Tongue (tissue), 2 donors: ENCODE data around the gene PPFIBP2. TPM values are rescaled to one million over a fixed set of nuclear protein-coding genes. Genes with fewer than 3 reads are reported as not detected.

Experiments
- DNase-seq: peaks from one replicate; pipeline ENCODE4 v3.0.0-alpha.2; 2015
- total RNA-seq: library from RNA; depleted of rRNA; stranded (reverse); fragments of >200 nt; gene quantifications from one replicate; pipeline ENCODE4 v1.2.3, GENCODE V29; 2014

Gene PPFIBP2
- total RNA-seq, 1 donor from 2014 or later, result 70.7 TPM

DNA sequence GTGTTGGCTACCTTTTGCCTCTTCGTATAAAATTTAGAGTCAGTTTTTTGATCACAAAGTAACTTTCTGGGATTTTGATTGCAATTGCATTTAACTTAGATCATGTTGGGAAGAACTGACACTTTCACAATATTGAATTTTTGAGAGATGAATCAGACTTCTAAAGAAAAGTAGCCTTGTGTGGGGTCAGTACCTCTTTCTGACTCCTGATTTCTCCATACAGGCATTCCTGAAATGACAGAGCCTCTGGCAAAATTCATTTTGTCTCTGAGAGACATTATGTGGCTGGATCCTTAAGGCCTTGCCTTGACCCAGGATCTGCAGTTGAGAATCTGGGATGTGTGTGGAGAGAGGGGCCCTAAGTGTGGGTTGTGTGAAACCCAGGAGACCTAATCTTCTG, 37.8 kb downstream of the PPFIBP2 start:
- no peak for DNase-seq

DNA sequence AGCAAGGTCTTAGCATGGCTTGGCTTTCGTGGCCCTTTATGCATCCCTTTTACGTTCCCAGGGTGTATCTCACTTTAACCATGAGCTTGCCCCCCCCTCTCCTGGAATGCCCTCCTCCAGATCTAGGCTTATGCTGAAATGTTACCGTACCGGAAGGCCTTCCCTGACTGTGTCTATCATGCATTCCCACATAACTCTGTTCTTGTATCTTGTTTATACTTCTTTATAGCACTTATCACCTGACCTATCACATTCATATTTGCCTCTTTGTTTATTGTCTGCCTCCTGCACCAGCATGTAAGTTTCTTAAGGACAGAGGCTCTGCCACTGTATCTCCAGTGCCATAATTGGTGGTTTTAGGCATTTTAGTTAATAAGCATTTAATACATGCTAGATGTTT, 38.9 kb downstream of the PPFIBP2 start:
- DNase-seq, result no peak

DNA sequence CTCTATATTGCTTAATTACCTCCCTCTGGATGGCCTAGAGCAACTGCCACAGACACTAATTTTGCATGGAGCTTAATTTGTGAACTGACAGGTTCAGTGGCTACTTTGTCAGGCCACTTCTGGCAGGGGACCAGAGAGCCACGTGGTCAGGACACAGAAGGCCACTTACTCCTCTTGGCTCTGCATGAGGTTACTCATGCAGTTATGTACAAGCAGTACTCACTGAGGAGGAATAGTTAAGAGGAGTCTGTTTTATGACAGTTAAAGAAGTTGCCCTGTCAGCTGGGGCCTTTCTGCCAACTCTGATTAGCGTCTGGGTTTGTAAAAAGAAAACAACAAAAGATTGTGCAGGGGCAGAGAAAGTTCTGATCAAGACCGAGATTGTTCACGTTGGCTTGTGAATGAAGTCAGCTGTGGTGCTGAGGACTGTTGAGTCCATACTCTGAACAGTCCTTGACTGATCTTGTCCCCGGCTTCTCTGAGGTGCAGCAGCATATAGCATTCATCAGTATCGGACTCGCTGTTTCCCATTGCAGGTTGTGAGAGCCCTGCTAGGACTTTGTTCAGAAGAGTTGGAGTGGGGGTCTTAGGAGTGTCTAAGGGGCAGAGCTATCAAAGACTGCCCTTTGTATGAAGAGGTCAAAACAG, 41.4 kb downstream of the PPFIBP2 start:
- DNase-seq, result no peak

DNA sequence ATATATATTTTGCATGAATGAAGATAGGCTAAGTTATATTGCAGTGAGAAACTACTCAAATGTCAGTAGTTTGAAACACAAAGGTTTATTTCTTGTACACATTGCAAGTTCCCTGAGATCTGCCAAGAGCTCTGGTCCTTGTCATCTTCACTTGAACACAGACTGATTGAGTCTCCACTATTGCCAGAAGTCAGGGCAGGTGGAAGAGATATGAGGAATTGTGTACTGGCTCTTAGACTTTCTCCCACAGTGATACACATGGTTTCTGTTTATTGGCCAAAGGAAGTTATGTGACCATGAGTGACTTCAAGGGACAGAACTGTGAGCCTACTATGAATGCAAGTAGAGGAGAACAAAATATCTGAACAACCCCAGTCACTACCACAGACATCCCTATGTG, 44.2 kb downstream of the PPFIBP2 start:
- DNase-seq, result no peak

DNA sequence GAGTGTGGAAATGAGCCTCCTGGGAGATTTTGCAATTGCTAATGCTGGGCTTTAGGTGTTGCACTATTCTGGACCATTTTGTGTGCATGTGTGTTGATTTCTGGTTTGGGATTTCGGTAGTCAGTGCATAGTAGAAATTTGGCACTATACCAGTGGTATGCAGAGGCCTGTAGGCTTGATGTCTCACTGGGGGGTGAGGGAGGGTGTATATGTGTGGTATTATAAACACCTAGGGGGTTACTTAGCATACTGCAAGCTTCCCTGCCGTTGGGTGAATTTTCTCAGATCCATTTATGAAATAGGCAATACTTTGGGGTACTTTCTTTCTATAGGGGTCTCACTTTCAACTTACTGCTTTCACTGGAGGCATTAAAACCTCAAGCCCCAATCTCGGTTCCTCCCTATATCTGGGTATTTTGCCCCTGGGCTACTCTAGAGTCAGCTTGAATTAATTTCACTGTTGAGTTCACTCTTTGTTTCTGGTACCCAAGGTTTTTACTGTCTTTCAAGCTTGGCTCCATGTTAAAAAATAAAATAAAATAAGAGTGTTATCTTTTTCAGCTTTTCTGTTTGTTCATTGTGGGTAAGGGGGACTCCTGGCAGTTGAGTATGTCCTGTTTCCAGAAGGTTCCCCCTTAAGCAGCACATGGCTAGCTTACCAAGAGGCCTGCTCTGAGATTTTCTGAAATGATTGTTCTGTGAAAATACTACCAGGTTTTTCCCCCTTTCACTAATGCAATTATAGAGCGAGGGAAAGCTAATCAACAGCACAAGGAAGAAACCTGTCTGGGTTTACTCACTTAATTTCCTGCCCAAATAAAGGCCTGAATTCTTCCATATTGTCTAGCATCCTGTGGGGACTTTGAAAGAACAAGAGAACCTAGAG, 45.8 kb downstream of the PPFIBP2 start:
- no peak for DNase-seq

DNA sequence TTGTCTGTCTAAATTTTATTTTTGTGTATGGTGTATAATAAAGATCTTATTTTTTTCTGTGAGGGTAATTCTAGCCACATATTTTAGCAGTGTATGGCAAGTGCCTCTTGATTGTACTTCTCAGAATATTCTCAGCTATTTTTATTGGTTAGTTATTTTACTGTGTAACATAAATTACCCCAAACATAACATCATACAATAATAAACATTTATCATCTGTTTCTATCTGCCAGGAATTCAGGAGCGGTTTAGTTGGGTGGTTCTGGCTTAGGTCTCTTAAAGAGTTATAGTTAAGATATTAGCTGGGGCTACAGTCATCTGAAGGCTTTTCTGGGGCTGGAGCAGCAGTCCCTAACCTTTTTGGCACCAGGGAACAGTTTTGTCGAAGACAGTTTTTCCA, 47.8 kb downstream of the PPFIBP2 start:
- DNase-seq, result no peak

DNA sequence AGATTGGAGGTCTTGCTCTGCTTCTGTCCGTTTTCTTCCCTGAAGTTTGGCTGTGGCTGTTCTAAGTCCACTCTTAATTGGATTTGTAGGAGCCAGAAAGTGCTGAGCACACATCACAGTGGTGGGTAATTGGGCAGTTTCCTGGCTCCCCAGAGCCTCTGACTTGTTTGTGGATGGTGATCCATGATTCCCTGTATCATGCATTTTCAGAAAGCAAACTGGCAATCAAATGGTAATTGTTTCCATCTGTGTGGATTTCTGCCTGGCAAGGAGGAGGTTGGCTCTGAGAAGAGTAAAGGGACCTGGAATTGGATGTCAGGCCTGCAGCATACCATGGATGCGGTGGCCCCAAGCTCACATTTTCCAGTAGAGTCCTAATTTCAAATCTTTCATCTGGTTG, 49.5 kb downstream of the PPFIBP2 start:
- DNase-seq, result no peak

DNA sequence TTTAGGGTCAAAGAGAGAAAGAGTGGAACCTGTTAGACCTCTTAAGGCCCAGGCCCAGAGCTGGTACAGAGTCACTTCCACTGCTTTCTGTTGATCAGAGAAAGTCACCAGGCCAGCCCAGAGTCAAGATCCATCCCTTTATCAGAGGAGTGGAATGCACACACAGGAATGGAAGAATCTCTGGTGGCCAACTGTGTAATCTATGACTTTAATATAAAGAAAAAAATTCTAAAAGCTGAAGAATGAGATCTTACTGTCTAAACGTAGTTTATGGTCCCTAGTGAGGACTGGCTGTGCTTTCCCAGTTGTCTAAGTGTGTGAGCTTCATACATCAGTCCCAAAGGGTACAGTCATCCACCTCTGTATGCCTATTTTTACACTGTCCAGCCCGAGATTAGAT, 51.0 kb downstream of the PPFIBP2 start:
- DNase-seq, result no peak

DNA sequence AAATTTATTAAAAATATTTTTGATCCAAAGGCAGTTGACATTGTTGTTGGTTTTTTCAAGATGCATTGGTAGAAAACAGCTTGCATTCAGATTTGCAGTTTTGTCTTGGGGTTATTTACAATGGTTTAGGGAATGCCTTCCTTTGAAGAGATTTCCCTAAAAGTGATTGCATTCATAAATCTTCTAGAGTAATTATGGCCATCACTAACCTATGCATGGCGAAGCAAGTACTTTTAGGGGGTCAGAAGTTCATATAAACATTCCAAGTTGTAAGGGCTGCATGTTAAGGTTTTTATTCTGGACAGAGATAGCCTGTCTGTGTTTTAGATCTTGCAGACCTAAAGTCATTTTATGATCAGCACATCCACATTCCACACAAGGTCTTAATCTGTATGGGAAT, 53.5 kb downstream of the PPFIBP2 start:
- no peak for DNase-seq

DNA sequence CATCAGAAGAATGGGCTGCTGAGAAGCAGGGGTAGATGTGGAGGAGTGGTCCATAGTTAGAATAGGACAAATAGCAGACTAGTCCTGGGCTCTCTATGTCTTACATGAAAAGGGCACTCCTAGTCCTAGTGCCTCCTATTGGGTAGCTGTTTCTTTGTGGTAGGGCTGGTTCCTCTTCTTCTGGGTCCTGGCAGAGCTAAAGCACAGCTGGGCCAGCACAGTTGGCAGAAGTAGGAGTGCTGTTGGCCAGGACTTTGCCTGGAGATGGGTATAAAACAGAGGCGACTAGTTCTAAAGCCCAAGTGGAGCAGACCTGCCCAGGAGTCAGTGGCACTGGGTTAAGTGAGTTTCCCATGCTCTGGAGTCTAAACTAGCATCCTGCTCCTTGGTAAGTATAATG, 55.2 kb downstream of the PPFIBP2 start:
- no peak for DNase-seq

DNA sequence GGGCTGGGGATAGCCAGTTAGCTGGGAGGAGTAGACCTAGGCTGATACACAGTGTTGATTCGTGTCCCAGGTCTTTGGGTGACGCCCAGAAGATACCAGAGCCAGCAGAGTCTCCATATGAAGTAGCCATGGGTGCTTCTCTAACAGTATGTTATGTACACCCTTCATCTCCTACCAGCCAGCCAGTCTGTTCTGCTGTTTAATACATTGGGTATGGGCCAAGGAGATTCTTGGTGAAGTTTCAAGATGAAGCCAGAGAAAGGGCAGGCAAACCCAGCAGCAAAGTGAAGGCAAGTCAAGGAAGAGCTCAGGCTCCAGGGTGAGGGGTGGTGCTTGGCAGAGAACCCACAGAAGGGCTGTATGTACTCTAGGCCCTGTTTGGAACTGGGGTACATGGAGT, 56.4 kb downstream of the PPFIBP2 start:
- no peak for DNase-seq

DNA sequence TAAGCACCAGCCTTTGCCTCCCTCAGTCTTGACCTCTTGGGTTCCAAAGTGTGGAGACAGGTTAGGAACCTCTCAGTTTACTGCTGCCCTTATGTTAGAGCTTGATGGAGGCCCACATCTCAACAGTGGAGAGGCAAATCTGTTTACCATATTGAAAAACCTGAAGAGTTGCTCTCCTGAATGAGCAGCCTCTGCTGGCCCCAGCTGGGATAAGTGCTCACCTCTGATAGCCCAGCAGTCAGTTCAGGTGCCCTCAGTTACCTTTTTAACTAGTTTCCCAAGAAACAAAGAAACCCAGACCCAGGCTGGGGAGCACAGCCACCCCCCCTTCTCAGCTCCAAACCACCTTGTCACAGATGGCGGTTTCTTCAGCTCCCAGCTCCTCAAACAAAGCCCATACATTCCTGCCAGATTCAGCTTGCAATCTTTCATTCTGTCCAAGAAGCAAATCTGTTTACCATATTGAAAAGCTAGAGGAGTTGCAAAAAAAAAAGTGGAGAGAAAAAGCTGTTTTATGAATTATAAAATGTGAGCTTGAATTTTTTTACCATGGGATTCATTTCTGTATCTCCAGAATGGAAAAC, 57.2 kb downstream of the PPFIBP2 start:
- peak; percentile 45 for DNase-seq

DNA sequence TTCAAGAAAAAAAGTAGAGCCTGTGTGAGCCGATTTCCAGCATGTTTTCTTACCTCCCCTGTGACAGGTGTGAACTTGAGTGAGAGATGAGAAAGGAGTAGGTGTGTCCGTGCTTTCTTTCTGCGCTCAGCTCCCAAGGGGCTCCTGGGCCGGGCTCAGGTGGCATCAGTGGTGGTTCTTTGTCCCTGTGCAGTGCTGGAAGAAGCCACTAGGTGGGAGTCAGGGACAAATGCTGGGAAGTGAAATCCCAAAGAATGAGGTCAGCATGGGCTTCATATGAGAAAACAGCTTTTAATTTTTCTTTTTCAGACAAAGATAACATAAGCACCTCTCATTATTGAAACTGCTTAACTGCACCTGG, 57.8 kb downstream of the PPFIBP2 start:
- peak; percentile 92 for DNase-seq

DNA sequence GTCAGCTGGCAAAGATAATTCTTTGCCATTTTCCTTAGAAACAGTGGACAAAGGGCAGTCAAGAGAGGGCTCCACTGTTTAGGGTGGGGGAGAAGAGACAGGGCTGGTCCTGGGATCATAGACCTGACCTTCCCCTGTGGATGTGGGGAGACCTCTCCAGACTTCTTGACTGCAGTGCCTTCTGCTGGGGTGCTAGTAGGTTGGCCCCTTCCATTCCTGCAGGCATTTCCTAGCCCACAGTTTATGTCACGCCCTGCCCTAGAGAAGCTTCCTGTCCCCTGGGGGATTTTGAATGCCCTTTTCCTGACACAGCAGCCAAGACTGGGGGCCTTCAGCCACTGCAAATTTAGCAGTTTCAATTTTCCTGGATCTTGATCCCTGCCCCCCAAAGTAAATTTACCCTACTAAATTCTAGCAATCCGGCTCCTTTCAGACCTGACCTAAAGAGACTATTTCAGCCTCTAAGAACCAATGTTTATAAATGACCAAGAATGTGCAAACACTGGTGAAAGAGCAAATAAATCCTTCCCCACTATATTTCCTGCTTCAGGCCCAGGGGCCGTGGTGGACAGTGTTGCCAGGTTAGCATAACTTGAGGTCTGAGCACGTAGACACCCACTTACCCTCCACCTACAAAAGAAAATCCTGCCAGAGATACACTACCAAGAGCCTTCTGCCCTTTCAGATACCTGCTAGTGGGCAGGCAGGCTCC, 58.4 kb downstream of the PPFIBP2 start:
- DNase-seq, result no peak

DNA sequence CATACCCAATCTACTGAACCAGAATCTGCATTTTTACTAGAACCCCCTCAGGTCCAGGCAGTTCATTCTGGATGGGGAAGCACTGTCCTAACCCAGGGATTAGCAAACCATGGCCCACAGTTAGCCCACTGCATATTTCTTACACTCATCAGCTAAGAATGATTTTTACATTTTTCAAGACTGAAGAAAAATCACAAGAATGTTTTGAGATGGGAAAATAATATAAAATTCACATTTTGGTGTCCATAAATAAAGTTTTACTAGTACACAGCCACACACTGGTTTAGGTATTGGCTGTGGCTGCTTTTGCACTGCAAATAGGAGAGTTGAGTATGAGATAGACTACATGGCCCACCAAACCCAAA, 59.4 kb downstream of the PPFIBP2 start:
- no peak for DNase-seq

DNA sequence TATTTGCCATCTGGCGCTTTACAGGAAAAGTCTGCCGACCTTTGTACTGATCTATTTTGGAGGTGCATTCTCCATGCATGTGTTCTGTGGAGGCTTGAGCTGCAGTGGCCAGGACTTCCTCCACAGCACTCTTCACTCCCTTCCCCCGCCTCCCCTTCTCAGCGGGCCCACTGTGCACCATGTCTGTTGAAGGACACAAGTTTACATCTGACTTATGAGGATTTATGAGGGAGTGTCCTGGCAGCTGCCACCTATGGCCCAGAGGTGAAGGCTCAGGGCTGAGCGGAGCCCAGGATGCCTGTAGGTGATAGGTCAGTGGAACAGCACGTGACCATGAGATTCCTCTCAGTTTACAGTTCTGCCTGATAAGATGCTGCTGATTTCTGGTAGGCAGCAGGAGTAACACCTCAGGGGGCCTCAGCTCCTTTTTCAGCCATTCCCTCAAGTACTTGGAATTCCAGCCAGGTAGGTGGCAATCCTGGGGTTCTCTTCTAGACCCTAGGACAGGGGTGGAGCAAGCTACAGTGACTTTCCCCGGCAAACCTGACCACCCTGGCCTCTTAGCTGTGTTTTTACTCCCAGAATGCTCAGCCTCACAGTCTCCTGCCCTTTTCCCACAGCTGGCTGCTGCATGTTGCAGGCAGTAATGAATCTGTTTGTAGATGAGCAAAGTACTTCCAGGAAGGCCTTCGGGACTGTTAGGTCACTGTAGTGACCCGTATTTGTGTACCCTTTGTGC, 59.9 kb downstream of the PPFIBP2 start:
- no peak for DNase-seq

DNA sequence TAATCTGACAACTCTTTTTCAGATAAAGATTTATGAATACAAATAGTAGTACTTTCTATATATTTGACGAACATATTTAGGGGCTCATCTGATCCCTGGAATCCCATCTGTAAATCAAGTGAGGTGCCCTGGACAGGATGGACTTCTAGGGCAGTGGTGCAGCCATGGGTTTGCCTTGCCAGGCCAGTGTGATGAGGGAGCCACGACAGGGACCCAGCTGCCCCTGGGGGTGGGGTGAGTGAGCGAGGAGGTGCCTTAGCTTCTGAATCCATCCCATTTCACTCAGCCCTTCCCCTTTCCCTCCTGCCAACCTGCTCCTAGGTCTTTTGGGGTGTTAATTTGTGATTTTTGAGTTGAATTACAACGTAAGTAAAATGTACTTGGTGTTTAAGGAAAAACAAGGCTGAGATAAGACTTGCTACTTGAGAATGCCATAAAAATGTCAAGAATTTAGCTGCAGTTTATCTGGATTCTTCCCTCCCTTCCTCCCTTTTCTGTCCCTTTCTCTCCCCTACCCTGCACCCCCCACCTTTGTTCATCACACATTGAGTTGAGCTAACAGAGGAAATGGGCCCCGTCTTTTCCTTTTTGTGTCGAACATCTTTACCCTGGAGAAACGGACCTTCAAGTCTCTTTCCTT, 60.8 kb downstream of the PPFIBP2 start:
- DNase-seq, result no peak

DNA sequence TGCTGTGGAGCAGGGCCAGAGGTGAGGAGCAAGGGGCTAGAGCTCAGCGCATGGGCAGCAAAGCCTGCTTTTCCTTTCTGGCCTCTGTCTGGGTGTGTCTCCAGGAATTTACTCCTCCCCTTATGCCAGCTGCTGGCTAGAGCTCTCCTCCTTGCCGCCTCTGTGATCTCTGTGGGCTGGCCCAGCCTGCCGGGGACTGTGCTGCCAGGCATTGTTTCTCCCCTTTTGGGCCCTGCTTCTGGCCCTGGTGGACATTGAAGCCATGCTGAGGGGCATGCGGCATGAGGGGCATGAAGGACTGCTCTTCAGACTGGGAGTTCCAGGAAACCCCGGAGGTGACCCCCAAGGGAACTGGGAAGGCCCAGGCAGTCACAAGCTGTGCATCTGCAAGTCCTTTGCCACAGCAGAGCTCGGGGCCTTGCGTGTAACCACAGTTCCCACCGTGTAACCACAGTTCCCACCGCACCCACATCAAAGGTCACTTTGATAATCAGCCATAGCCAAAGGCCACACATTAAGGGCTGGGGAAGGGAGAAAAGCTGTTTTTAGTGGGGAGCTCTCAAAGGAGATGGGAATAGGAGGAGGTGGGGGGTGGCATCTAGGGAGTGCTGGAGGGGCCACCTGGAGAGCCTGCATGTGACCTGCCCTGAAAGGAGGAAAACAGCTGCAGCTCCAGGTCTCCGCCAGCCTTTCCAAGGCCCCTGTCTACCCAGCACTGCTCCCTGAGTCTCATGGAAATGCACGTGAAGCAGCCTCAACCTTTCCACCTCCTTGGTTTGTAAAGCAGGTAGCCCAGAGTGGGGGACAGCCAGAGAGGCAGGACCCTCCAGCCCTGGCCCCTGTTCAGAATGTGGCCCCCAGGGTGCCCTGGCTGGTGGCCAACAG, 62.3 kb downstream of the PPFIBP2 start:
- peak; percentile 89 for DNase-seq

DNA sequence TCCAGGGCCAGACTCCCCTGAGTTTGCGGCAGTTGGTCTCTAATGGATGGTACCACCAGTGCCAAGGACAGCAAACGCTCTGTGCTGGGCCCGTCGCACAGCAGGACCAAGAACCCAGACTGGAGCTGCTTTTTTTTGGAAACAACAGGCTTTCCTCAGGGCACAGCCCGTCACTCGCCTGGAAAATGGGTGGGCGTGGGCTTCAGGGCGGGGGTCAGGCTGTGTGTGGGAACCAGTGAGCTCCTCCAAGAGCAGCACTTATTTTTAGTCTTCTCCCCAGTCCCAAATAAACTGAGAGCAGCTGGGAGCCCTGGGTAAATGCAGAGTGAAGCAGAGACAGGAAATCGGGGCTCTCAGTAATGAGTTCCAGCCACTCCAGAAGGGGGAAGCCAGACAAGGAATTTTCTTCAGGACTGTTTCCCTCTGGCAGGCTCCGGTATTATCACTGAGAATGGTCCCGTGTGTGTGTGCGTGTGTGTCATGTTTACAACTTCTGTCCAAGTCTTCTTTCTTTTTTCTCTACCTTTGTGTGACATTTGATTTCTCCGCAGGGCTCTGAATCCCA, 63.0 kb downstream of the PPFIBP2 start:
- DNase-seq, result peak; percentile 92
